ENCODE measurements around the gene SLC37A1.

The SLC37A1 gene

DNA sequence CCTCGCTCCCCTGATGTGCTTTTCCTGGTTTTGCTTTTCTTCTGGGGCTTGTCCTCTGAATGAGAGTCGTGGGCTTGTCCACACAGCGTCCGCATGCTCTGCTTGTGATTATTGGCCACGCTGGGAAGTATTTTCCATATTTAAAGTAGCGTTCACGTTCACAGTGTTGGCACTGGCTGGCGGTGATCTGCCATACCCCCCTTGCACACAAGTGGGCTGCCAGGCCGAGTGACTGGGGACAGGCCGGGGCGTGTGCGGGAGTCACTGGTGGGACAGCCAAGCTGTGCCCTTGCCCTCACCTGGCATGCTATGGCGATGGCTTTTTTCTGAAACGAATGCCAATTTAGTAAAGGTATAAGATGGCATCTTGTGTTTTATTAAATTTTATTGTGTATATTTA is 32.8 kb downstream of the SLC37A1 start:
- no peak for DNase-seq

DNA sequence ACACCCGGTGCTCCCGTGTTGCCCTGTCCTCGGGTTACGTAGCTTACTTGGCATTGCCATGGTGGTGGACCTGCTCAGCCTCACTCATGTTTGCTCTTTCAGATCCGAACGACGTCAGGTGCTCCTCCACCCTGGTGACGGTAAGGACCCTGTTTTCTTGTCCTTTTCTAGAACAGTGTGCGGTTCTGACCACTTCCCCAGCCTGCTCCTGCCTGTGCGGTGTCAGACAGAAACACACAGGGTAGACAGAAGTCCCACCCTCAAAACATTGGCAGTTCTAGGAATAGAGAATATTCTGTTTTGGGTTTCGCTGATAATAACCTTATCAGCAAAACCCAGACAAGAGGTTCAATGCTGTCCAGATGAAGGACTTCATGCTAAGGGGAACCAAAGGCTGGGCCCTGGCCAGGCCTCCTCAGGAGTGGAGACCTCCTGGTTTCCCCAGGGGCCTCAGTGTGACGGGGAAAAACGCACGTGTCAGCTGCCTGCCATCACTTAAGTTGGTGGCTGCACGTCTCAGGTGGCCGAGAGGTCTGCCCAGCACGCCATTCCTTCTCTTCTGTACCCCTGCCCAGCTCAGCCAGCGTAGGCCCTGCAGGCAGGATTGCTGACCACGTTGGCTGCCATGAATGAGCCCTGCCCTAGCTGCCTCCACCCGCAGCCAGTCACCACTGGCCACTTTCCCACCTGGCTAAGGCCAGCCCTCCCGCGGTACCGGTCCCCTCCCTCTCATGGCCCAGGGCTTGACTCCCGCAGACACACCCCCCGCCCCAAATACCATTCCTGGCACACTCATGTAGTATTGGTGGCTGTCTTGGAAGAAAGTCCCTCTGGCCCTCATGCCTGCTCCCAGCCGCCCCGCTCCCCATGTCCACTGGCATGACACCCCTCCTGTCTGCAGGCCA is 33.6 kb downstream of the SLC37A1 start:
- no peak for DNase-seq

DNA sequence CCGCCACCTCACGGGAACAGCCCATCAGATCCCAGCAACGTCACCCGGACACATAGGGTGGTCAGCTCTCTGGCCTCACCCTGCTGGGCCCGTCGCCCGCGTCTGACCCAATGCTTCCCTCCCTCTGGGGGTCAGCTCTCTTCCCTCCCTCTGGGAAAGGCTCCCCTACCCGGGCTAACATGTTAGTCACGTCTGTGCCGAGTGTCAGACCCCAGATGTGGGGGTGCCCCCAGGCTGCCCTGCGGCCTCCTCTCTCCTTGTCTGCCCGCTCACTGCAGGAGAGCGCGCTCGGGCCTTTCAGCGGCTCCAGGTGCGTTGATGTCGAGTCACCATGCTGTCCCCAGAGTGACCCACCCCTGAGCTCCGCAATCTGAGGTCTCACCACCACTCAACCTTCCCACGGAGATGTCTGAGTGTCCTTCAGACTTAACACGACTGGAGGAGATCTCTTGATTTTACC is 34.3 kb downstream of the SLC37A1 start:
- no peak for DNase-seq

DNA sequence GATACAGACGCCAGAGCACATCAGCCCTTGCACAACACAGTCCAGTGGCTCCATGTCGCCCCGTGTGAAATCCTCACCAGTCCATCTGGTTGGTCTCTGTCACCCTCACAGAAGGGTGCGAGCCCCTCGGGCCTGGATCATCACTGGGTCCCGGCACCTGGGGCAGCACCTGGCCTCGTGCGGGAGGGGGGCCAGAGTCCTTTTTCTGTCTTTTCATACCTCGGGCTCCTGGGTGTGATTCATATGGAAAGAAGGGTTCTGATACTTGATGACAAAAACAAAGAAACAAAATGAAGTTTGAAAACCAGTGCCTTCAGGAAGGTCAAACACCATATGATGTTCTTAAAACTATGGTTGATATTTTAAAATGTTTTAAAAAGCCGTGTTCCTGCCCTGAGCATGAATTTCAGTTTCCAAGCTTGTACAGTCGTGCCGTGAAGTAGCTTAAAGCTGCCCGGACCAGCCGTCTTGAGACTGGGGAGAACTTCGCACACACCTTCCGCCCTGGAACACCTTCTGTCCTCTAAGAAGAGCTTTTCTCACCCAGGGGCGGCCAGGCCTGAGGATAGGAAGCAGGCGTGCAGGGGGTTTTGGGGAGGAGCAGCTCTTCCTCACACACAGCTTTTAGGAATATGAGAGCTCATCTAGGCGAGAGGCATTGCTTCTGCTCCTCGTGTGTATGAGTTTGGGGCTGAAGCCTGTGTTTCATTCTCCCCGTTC is 35.2 kb downstream of the SLC37A1 start:
- no peak for DNase-seq

DNA sequence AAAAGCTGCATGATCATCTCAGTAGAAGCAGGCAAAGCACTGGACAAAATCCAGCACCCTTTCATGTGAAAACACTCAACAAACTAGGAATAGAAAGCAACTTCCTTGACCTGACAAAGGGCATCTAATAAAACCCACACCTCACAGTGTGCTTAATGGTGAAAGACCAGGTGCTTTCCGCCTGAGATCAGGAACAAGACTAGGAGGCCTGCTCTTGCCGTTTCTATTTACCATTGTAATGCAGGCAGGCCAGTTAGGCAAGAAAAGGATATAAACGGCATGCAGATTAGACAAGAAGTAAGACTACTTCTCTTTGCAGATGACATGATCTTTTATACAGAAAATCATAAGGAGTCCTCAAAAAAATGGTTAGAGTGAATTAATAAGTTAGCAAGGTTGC is 37.2 kb downstream of the SLC37A1 start:
- no peak for DNase-seq

DNA sequence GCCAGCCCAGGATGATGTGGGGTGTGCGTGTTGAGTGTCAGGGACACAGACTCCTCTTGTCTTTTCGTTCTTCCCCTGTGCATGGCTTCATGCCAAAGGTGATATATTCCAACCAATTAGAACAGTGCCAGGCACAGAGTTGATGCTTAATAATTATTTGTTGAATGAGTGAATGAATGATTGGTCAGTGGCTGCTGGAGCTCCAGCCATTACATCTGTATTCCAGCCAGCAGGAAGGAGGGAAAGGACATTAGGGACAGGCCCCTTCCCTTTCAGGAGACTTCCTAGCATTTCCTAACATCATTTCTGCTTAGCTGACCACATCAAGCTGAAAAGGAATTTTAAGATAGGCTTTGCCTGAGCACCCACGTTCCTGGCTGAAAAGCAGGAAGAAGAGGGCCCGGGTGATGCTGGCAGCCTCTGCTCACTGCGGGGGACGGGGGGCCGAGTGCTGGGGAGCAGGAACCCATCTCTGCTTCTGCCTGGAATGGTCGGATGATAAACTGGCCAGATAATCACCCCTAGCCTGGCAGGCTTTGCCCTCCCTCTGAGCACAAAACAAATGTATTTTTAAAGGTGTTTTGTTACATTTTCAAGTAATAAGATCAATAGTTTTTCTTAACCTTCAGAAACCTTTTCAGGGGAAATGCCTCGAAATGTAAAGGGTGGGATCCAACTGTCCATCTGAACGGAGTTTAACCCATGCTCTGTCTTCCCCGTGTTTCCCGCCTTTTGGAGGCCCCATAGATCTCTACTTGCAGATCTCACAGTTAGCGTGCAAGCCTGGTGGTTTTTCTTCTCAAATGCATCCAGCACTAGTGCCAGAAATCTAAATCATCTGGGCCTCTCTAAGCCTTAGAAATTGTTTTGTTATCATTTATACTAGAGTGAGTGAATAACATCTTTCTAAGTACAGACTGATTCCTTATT is 39.0 kb downstream of the SLC37A1 start:
- no peak for DNase-seq

DNA sequence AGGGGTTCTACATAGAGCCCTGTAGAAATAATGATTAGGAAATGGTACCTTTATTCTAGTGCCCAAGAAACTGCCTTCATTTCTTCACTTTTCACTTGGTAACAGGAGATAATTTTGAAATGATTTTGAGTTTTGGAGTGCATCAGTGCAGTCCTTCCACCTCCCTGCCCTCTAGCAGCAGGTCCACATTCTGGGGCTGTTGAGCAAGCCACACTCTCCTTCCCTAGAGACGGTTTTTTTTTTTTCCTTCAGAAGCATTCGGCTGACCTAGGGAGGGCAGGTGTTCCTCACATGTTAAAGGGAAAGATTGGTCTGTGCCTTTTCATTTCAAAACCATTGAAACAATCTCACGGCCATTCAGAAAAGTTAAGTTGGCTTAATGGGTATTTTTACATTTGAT is 39.8 kb downstream of the SLC37A1 start:
- DNase-seq: no peak

DNA sequence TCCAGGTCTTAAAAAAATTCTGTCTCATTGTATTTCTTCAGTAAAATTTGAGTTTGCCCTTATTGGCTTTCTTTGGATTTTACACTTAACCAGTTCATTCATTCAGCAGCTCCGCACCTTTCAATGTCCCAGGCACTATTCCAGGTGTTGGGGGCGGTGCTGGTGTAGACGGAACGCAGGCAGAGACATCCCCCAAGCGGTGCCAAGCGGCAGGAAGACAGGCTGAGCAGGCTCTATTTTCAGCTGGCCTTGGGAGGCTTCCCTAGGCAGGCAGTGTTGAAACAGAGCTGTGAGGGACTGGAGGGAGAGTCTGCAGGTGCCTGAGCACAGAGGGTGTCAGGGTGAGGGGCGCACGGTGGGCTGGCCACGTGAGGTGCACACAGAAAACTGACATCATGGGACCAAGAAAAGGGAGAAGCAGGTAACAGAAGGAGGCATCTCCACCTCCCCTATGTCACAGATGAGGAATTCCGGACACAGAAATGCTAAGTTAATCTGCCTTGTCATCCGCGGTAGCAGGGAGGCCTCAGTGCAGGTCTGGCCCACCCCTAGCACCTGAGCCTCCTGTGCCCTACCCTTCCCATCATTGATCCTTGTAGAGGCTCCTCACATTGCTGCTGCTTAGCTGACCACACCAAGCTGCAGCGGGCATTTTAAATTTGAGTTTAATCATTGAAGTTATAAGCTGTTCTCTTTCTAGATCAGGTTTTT is 40.8 kb downstream of the SLC37A1 start:
- DNase-seq: no peak

DNA sequence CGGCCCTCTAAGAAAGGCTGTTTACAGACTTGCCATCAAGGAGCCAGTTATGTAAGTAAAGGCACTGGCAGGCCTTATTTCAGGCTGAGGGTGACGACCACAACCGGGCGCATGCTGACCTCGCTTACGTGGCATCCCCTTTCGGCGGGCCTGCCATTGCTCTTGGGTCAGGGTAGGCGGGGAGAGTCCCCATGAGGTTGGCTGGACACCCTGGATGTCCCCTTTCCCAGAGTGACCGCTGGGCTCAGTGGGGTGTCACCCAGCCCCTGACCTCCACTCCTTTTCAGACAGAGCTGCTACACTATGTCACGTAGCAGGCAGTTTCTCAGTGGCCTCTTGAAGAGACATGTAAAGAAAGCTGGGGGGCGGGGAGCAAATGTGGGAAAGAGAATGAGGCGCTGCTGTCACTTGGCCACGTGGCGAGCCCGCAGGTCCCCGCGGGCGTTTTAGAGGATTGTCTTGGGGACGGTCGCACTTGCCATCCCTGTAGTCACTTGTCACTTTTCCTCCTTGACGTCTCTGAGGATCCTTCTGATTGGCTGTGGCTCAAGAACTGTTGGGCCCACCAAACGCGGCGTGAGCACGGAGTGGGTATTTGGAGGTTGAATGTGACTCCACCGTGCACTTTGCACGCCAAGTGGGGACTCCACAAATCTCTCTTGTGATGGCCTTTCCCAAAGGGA is 42.2 kb downstream of the SLC37A1 start:
- DNase-seq: no peak

DNA sequence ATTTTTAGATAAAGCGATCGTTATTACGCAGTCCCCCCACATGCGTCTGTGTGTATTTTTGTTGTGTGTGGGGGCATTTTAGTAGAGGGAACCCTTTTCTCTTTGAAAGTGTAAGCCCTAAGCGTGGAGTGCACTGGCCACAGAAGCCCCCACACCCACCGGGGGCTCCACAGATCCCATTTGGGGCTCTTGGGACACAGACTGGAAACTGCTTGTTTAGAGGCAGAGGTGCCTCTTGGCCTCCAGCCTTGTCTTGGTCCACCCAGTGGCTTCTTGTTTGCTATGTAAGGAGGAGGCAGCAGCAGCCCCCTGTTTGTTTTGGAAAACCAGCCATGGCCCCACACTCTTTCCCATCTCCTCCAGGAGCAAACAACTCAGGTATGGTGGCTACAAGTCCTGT is 42.8 kb downstream of the SLC37A1 start:
- no peak for DNase-seq

DNA sequence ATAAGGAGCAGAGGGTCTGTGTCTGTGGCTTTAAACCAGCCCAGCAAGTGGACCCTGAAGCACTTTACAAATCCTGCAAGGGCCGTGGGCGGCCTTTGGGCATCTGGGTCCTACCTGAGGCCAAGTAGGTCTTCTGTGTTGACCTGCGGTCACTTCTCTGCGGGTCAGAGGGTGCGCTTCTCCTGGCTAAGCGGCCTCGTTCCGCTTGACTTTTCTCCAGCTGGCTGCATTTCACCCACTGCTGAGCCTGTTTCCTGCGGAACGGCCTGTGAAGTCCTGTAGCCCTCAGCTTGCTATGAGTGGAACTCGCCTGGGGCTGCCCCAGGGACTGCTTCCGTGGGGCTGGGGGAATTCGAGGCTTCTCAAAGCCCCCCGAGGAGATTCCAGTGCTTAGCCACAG is 43.3 kb downstream of the SLC37A1 start:
- no peak for DNase-seq

DNA sequence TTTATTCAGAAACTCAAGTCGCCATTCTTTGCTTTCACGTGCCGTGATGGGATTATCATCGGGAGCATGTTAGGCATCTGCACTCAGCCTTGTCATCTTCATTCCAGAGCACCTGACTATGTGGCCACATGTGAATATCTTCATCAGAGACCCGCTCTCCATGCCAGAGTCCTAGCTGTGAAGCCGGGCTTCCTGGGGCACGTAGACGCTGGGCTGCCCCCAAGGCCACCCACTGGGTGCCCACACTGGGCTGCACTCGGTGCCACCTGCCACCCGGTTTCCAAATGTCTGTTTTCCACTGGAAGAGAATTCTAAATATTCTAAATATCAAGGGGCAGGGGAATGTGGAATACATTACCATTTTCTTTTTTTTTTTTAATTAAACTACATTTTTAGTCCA is 43.8 kb downstream of the SLC37A1 start:
- DNase-seq: no peak

DNA sequence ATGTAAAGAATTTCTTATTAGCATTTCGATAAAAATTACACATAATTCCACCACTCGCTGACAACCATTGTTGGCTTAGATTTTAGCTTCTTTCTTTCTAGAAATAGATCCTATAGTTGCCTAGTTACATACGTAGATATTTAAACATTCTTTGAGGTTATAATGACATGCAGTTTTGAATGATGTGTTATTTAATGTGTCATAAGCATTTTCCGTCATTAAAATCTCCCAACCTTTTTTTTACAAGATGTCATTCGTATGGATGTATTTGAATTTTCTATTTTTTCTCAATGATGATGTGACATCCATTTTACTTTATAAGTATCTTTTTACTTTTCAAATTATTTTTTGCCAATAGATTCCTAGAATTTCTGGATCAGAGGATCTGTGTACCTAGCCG is 44.7 kb downstream of the SLC37A1 start:
- no peak for DNase-seq

DNA sequence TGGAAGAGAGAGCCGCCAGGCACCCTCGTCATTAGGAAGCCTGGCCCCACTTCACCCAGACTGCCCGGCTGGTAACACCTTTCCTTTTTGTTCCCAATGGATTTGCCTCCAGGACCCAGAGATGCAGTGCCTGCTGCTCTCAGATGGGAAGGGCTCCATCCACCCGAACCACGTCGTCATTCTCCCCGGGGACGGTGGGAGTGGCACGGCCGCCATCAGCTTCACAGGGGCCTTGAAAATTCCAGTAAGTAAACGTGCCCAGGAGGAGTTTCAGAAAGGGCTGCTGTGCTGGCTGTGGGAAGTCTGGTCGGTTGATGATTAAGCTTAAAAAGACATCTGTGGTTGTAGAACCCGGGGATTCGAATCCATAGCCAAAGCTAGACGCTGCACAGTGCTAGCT is 45.2 kb downstream of the SLC37A1 start:
- DNase-seq: no peak

DNA sequence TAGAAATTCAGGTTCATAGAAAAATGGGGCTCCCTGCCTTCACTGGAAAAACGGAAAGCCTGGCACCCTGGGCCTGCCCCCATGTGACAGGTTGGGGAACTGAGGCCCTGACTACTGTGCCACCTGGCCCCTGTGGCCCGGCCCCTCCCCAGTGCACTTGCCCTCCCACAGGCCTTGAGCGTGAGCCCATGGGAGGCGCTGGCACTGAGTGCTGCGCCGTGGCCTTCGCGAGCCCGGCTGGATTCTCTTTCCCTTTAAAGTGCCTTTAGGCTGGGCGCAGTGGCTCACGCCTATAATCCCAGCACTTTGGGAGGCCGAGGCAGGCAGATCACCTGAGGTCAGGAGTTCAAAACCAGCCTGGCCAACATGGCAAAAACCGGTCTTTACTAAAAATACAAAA is 45.7 kb downstream of the SLC37A1 start:
- no peak for DNase-seq

DNA sequence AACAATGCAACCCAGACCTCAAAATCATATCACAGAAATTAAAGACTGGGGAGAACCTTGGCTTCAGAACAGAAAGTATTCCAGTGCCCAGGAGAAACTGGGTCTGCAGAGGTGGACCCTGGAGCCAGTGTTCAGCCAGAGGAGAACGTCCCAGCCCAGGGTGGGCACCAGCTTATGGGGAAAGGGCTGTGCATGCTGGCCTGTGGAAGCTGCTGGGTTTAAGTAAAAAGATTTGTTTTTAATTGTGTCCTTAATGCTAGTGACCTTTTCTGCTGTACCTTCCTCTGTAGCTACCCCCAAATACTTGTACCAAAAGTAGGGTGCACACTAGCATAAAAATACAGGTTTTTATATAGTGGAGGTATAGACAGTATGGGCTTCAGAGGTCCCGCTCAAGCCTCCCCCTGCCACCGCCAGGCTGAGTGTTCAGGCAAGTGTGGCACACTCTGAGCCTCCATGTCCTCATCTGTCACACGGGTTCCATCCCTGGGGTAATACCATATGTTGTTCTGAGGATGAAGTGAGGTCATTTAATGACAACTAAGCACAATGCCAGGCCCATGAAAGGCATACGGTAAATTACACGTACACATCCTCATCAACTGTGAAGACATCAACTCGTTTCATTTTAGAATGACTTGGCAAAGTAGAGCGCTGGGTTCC is 47.0 kb downstream of the SLC37A1 start:
- no peak for DNase-seq

DNA sequence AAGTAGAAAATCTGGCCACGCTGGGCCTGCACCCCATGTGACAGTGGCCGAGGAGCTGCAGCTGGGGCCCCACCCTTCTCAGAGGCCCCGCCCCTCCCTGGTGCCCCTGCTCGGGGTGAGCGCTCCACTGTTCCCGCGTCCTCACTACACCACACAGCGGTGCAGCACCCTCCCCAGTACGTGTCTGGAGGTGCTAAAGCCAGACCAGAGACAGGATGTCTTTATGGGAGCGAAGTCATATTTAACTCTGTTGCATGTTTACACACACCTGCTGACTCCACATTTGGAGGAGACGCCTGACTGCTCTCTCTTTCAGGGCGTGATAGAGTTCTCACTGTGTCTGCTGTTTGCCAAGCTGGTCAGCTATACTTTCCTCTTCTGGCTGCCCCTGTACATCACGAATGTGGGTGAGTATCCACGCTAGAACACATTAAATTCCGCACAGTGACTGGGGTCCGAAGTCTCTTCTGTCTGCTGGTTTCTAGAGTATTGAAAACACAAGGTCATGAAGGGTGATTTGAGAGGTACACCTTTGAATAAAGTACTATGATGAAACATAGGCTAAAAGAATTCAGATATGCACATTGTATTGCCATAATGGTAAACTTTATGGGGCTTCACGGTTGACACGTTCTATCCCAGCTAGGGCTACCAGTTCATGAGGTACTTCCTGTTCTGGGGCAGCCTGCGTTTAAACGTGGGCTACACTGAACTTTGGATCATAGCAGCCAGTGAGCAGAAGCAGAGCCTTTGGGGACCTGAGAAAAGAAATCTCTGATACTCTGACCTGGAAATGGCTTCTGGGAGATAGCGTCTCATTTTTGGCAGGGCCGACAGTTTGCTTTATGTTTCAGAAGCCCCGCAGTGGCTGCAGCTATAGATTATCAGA is 48.4 kb downstream of the SLC37A1 start:
- DNase-seq: no peak

DNA sequence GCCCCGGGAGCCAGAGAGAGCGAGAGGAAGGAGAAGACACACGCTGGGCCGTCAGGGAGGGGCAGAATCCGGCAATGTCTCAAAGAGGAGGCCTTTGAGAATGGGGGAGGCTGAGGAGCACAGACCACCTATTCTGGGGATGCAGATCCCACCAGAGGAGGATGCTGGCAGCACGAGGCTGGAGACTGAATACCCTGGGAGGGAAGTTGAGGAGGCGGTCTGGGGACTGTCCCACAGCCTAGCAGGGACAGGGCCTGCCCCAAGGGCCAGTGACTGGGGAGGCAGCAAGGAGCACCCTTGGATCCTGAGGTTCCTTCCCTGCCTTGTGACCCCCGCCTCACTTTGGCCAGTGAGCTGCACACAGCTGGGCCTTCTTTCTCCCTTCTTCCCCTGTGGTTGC is 49.2 kb downstream of the SLC37A1 start:
- no peak for DNase-seq

DNA sequence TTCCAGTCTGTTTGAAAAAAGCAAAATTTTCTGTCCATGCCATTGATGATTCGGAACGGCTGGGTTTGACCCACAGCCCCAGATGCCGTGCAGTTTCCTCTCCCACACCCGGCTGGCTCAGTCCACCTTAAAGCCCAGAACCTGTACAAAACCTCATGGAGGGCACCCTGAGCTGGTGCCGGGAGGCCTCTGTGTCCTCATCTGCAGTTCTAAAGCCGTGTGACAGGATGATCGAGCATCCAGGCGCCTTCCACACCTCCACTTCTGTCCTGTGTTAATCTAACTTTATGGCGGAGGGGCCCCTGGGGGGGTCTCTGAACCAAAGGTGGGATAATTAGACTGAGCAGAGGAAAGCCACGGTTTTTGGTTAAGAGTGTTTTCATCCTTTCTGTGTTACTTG is 49.6 kb downstream of the SLC37A1 start:
- no peak for DNase-seq

DNA sequence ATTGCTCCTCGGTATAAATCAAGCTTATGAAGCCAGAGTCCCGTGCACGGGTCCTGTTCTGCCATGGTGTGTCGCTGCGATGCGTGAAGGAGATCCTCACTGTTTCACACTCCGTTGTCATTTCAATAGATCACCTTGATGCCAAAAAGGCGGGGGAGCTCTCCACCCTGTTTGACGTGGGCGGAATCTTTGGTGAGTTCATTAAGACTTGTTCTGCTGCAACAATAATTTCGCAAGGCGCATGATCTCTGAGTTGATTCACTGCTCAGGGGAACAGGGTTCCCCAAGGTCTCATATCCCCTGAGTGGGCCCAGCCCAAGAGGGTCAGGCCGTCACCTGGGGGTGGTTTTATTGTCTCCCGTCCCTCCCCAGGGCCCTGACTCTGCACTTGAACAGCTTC is 50.0 kb downstream of the SLC37A1 start:
- DNase-seq: no peak
